HG02642 (cell line): ENCODE measurements around the gene GMFB.

Source experiments
- ATAC-seq: cut with Tn5 transposase; IDR thresholded peaks from one replicate; pipeline ENCODE4 v1.9.1; 2021; ENCODE audit warnings: mild to moderate bottlenecking; ENCODE audit not compliant: unreplicated experiment, poor library complexity

The GMFB gene

GRCh38 chr14:54497224-54497623 lies 8.4 kb upstream of the GMFB start:
- ATAC-seq = no peak

GRCh38 chr14:54493293-54493692 lies 4.5 kb upstream of the GMFB start:
- ATAC-seq = no peak

- ATAC-seq = no peak
Observed at GRCh38 chr14:54490445-54491175, 1.8 kb upstream of the GMFB start.

GRCh38 chr14:54489731-54490444 lies 1.1 kb upstream of the GMFB start:
- no peak for ATAC-seq

GRCh38 chr14:54489318-54489683 lies 521 bp upstream of the GMFB start:
- ATAC-seq = peak; percentile 13

- no peak for ATAC-seq
Observed at GRCh38 chr14:54488318-54488645, 498 bp downstream of the GMFB start.

GRCh38 chr14:54487771-54488170 lies 1.0 kb downstream of the GMFB start:
- ATAC-seq = no peak

- no peak for ATAC-seq
Observed at GRCh38 chr14:54486685-54487084, 2.1 kb downstream of the GMFB start.

- no peak for ATAC-seq
Observed at GRCh38 chr14:54483846-54484245, 4.9 kb downstream of the GMFB start.

GRCh38 chr14:54483073-54483745 lies 5.6 kb downstream of the GMFB start:
- ATAC-seq = no peak

GRCh38 chr14:54481695-54482094 lies 7.1 kb downstream of the GMFB start:
- no peak for ATAC-seq

- ATAC-seq = no peak
Observed at GRCh38 chr14:54480830-54481562, 7.8 kb downstream of the GMFB start.

GRCh38 chr14:54478636-54479215 lies 10.1 kb downstream of the GMFB start:
- ATAC-seq = no peak

GRCh38 chr14:54475911-54476310 lies 12.9 kb downstream of the GMFB start:
- no peak for ATAC-seq

- no peak for ATAC-seq
Observed at GRCh38 chr14:54475187-54475899, 13.4 kb downstream of the GMFB start.

GRCh38 chr14:54474232-54474793 lies 14.5 kb downstream of the GMFB start:
- ATAC-seq = no peak

- ATAC-seq = no peak
Observed at GRCh38 chr14:54472315-54472714, 16.5 kb downstream of the GMFB start.

- no peak for ATAC-seq
Observed at GRCh38 chr14:54471641-54472040, 17.1 kb downstream of the GMFB start.

GRCh38 chr14:54470701-54471100 lies 18.1 kb downstream of the GMFB start:
- no peak for ATAC-seq

- ATAC-seq = no peak
Observed at GRCh38 chr14:54467280-54467679, 21.5 kb downstream of the GMFB start.
